Prostate gland (tissue), 2 donors: Measurements from ENCODE around the gene TINAGL1. TPM values are rescaled to one million over a fixed set of nuclear protein-coding genes. Genes with fewer than 3 reads are reported as not detected.
A peak's percentile ranks its signal among the peaks of the same experiment; 100 is the strongest.

Experiments
- DNase-seq: peaks from one replicate; pipeline ENCODE4 v3.0.0-alpha.2; 2019; ENCODE audit warnings: low spot score
- H3K27ac ChIP-seq, 2 donors: fragments of 200-600 bp; sonication (generic); 2 replicates each; pipeline ENCODE4 v1.5.1; 2017 to 2019
- H3K27me3 ChIP-seq: fragments of 200-600 bp; sonication (generic); replicated peaks from 2 replicates; pipeline ENCODE4 v1.5.1; 2019; ENCODE audit not compliant: insufficient read depth
- H3K36me3 ChIP-seq, 2 donors: fragments of 200-600 bp; sonication (generic); 1 replicate in 1 of 2; 2 replicates in 1 of 2; pipeline versions ENCODE4 v1.5.1 to v1.8.1; 2017 to 2019
- H3K4me1 ChIP-seq: fragments of 200-600 bp; sonication (generic); replicated peaks from 2 replicates; pipeline ENCODE4 v1.5.1; 2019
- H3K4me3 ChIP-seq, 2 donors: fragments of 200-600 bp; sonication (generic); 2 replicates each; pipeline ENCODE4 v1.5.1; 2017 to 2019
- H3K9me3 ChIP-seq: fragments of 200-600 bp; sonication (generic); 2 replicates; pipeline ENCODE4 v1.5.1; 2017
- CTCF ChIP-seq, 4 experiments: fragments of 200-600 bp in 2 of 4; fragments of 450-650 bp in 2 of 4; sonication (generic) in 2 of 4; IDR thresholded peaks; 1 replicate in 3 of 4; 2 replicates in 1 of 4; pipeline ENCODE4 v1.5.1; 2016 to 2019; ENCODE audit warnings: antibody characterized with exemption in 4 of 4, mild to moderate bottlenecking in 2 of 4, moderate library complexity in 2 of 4
- POLR2A ChIP-seq: fragments of 450-650 bp; IDR thresholded peaks from one replicate; pipeline ENCODE4 v1.6.1; 2016; ENCODE audit warnings: antibody characterized with exemption, mild to moderate bottlenecking
- POLR2AphosphoS5 ChIP-seq: sonication (generic); formaldehyde crosslinking; IDR thresholded peaks from one replicate; pipeline ENCODE4 v1.6.1; 2017; ENCODE audit warnings: antibody characterized with exemption
- WGBS: methylation state at CpG from one replicate; pipeline ENCODE4 v1.1.5; 2018; 5-methylcytosine and 5-hydroxymethylcytosine counted together
- intact Hi-C: fragments of 100-400 bp; cut with DNase I; formaldehyde crosslinking; loops from one replicate; pipeline ENCODE4 v1.14.2; 2022
- total RNA-seq, 2 donors: library from RNA; depleted of rRNA; stranded (reverse); fragments of >200 nt; gene quantifications; one replicate each; pipeline ENCODE4 v1.1.0, GENCODE V29; 2016

Gene TINAGL1
- total RNA-seq, 2 donors from 2014 or later: 103 to 134 TPM

- intact Hi-C loops: no loop called here
- peak; percentile 37 for DNase-seq
- 23% methylated on average over 5 of the region's 5 CpGs for WGBS
These were observed 4.2 kb downstream of the TINAGL1 start for GRCh38 chr1:31580513-31580870.

GRCh38 chr1:31580891-31581603 lies 4.7 kb downstream of the TINAGL1 start:
- H3K4me3 ChIP-seq: no peak overlapping the region
- peak overlapping the region; percentile 66 to 68 for H3K27ac ChIP-seq
- intact Hi-C loops: no loop called here
- DNase-seq: no peak
- WGBS: 71% methylated on average over 15 of the region's 15 CpGs
- TF ChIP-seq POLR2AphosphoS5: no peak
- TF ChIP-seq CTCF (IDR thresholded peaks at IDR 0.05): no peak
- TF ChIP-seq POLR2A: no peak
- no peaks in the 10 kb centered on the region for H3K9me3 ChIP-seq
- no peaks in the 10 kb centered on the region for H3K4me1 ChIP-seq
- no peaks in the 10 kb centered on the region for H3K36me3 ChIP-seq
- H3K27me3 ChIP-seq: no peaks in the 10 kb centered on the region

More at GRCh38 chr1:31580513-31580870, 4.2 kb downstream of the TINAGL1 start:
- Histone ChIP-seq H3K36me3 (no peaks in the 10 kb centered on the region), H3K27ac (peak overlapping the region; percentile 66 to 68), H3K27me3 (no peaks in the 10 kb centered on the region), H3K9me3 (no peaks in the 10 kb centered on the region), H3K4me1 (no peaks in the 10 kb centered on the region), H3K4me3 (no peak overlapping the region)
- no peak for TF ChIP-seq CTCF (IDR thresholded peaks at IDR 0.05)
- peak; percentile 64 for TF ChIP-seq POLR2AphosphoS5

GRCh38 chr1:31581821-31582810 lies 5.8 kb downstream of the TINAGL1 start:
- H3K9me3 ChIP-seq: no peaks in the 10 kb centered on the region
- no peaks in the 10 kb centered on the region for H3K27me3 ChIP-seq
- H3K4me1 ChIP-seq: no peaks in the 10 kb centered on the region
- H3K27ac ChIP-seq: peak overlapping the region; percentile 66 to 68
- no peaks in the 10 kb centered on the region for H3K36me3 ChIP-seq
- TF ChIP-seq POLR2A (no peak), CTCF (IDR thresholded peaks at IDR 0.05) (no peak), POLR2AphosphoS5 (no peak)
- DNase-seq: no peak
- no peak overlapping the region for H3K4me3 ChIP-seq
- WGBS: 72% methylated on average over 12 of the region's 12 CpGs
- intact Hi-C loops: no loop called here

GRCh38 chr1:31583082-31583994 lies 7.0 kb downstream of the TINAGL1 start:
- no peak for TF ChIP-seq POLR2A
- no peak for TF ChIP-seq POLR2AphosphoS5
- no peak for TF ChIP-seq CTCF (IDR thresholded peaks at IDR 0.05)
- no peak for DNase-seq
- intact Hi-C loops: no loop called here
- peak overlapping the region; percentile 66 to 68 for H3K27ac ChIP-seq
- no peaks in the 10 kb centered on the region for H3K36me3 ChIP-seq
- no peaks in the 10 kb centered on the region for H3K9me3 ChIP-seq
- H3K4me1 ChIP-seq: no peaks in the 10 kb centered on the region
- no peak overlapping the region for H3K4me3 ChIP-seq
- no peaks in the 10 kb centered on the region for H3K27me3 ChIP-seq
- WGBS: 74% methylated on average over 16 of the region's 16 CpGs
